ENCODE measurements around the gene DHDH. TPM values are rescaled to one million over a fixed set of nuclear protein-coding genes. Genes with fewer than 3 reads are reported as not detected.

The DHDH gene
- total RNA-seq, 2 experiments from 2014 or later: 3.1 to 3.2 TPM

DNA sequence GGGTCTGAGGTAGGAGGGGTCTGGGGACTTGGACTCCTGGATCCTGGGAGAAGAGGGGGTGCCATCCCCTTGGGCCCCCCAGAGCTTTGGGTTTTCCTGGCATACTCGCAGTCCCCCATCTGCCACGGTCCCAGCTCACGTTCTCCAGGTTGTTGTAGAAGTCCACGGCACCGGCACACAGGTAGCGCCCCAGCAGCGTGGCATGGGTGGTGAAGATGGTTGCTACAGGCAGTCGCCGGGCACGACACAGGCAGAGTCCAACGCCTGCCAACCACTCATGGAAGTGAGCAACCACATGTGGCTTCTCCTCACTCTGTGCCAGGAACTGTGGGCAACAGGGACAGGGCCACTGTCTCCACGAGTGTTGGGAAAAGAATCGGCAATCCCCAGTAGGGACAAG, 52.2 kb downstream of the DHDH start:
- Mint-ChIP-seq H3K9me3 (no peaks in the 10 kb centered on the region), H3K4me1 (peaks cover 5% of the 10 kb centered on the region), H3K27me3 (no peaks in the 10 kb centered on the region), H3K4me3 (no peak overlapping the region), H3K27ac (no peak overlapping the region), H3K36me3 (ENCODE audit: low read depth) (peaks cover 40% of the 10 kb centered on the region)
- ChIA-PET POLR2A (no interaction called here), CTCF (interaction anchor here (0.6 to 10.8 kb wide), 2 partner anchors 7 to 9 kb away, joined by 3 to 89 read pairs; partner anchors contain the start of genes GYS1 and RUVBL2)
- DNase-seq: no peak

- H3K27me3 Mint-ChIP-seq: no peaks in the 10 kb centered on the region
- no peak overlapping the region for H3K27ac Mint-ChIP-seq
- ChIA-PET CTCF (interaction anchor here (0.6 to 1.6 kb wide), 3 partner anchors 10 to 27 kb away, joined by 3 to 6 read pairs (median 6); no protein-coding TSS in a partner anchor), POLR2A (no interaction called here)
- H3K9me3 Mint-ChIP-seq: no peaks in the 10 kb centered on the region
- H3K36me3 Mint-ChIP-seq (ENCODE audit: low read depth): peaks cover 37% of the 10 kb centered on the region
- peaks cover 9% of the 10 kb centered on the region for H3K4me1 Mint-ChIP-seq
- no peak for DNase-seq
- no peak overlapping the region for H3K4me3 Mint-ChIP-seq
Measured at GRCh38 chr19:48986211-48986610, 52.7 kb downstream of the DHDH start.

DNA sequence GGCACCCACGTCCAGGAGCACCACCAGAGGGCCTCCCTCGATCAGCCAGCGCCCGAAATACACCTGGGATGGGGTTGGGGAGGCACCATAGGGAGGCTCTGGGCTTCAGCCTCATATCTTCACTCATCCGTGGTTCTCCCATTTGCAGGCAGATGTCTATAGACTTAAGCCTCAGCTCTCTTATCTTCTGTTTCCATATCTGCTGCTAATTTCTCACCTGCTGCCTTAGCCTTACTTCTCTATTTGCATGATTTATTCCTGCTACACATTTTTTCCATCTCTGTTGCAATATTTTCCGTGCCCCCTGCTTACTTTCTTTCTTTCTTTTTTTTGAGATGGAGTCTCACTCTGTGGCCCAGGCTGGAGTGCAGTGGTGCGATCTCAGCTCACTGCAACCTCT, 53.8 kb downstream of the DHDH start:
- H3K27ac Mint-ChIP-seq: no peak overlapping the region
- H3K27me3 Mint-ChIP-seq: no peaks in the 10 kb centered on the region
- POLR2A ChIA-PET: no interaction called here
- CTCF ChIA-PET: interaction anchor here (0.8 to 1.6 kb wide), 4 partner anchors 9 to 26 kb away, joined by 3 to 6 read pairs (median 4); no protein-coding TSS in a partner anchor
- no peak overlapping the region for H3K4me3 Mint-ChIP-seq
- peaks cover 15% of the 10 kb centered on the region for H3K4me1 Mint-ChIP-seq
- DNase-seq: no peak
- H3K36me3 Mint-ChIP-seq (ENCODE audit: low read depth): peaks cover 33% of the 10 kb centered on the region
- H3K9me3 Mint-ChIP-seq: no peaks in the 10 kb centered on the region

DNA sequence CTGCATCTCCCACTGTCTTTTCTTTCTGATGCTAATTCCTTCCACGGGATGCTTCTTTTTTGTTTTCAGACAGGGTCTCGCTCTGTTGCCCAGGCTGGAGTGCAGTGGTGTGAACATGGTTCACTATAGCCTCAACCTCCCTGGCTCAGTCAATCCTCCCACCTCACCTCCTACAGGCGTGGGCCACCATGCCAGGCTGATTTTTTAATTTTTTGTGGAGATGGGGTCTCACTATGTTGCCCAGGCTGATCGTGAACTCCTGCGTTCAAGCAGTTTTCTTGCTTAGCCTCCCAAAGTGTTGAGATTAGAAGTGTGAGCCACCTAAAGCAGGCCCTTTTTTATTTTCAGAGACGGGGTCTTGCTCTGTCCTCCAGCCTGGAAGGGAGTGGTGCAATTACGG, 54.8 kb downstream of the DHDH start:
- H3K4me1 Mint-ChIP-seq: peaks cover 17% of the 10 kb centered on the region
- ChIA-PET POLR2A (no interaction called here), CTCF (interaction anchor here (0.6 kb wide), 1 partner anchor 9 kb away, joined by 3 read pairs; no protein-coding TSS in a partner anchor)
- H3K27me3 Mint-ChIP-seq: no peaks in the 10 kb centered on the region
- H3K4me3 Mint-ChIP-seq: no peak overlapping the region
- H3K36me3 Mint-ChIP-seq (ENCODE audit: low read depth): peaks cover 28% of the 10 kb centered on the region
- DNase-seq: no peak
- H3K27ac Mint-ChIP-seq: no peak overlapping the region
- H3K9me3 Mint-ChIP-seq: no peaks in the 10 kb centered on the region

DNA sequence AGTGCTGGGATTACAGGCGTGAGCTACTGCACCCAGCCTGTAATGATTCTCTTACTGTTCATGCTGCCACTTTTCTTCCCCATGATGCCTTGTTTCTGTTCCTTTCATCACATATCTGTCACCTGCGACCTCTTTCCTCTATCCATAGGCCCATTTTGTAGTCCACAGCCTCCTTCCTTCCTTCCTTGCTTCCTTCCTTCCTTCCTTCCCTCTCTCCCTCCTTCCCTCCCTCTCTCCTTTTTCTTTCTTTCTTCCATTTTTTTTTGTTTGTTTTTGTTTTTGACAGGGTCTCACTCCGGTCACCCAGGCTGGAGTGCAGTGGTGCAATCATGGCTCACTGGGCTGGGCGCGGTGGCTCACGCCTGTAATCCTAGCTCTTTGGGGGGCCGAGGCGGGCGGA, 55.4 kb downstream of the DHDH start:
- peaks cover 19% of the 10 kb centered on the region for H3K4me1 Mint-ChIP-seq
- H3K9me3 Mint-ChIP-seq: no peaks in the 10 kb centered on the region
- CTCF ChIA-PET: interaction anchor here (0.6 kb wide), 1 partner anchor 178 kb away, joined by 3 read pairs; no protein-coding TSS in a partner anchor
- H3K4me3 Mint-ChIP-seq: no peak overlapping the region
- DNase-seq: no peak
- POLR2A ChIA-PET: interaction anchor here (0.7 kb wide), 1 partner anchor 155 kb away, joined by 8 read pairs; no protein-coding TSS in a partner anchor
- H3K27ac Mint-ChIP-seq: no peak overlapping the region
- H3K27me3 Mint-ChIP-seq: no peaks in the 10 kb centered on the region
- peaks cover 27% of the 10 kb centered on the region for H3K36me3 Mint-ChIP-seq (ENCODE audit: low read depth)

- CTCF ChIA-PET: interaction anchor here (0.6 to 1.9 kb wide), 5 partner anchors 8 to 221 kb away, joined by 3 to 7 read pairs (median 4); no protein-coding TSS in a partner anchor
- DNase-seq: no peak
- no peaks in the 10 kb centered on the region for H3K9me3 Mint-ChIP-seq
- peaks cover 25% of the 10 kb centered on the region for H3K4me1 Mint-ChIP-seq
- peaks cover 27% of the 10 kb centered on the region for H3K36me3 Mint-ChIP-seq (ENCODE audit: low read depth)
- no peaks in the 10 kb centered on the region for H3K27me3 Mint-ChIP-seq
- no peak overlapping the region for H3K4me3 Mint-ChIP-seq
- POLR2A ChIA-PET: interaction anchor here (0.7 kb wide), 1 partner anchor 156 kb away, joined by 8 read pairs; no protein-coding TSS in a partner anchor
- H3K27ac Mint-ChIP-seq: no peak overlapping the region
Measured at GRCh38 chr19:48989701-48990291, 56.3 kb downstream of the DHDH start.

DNA sequence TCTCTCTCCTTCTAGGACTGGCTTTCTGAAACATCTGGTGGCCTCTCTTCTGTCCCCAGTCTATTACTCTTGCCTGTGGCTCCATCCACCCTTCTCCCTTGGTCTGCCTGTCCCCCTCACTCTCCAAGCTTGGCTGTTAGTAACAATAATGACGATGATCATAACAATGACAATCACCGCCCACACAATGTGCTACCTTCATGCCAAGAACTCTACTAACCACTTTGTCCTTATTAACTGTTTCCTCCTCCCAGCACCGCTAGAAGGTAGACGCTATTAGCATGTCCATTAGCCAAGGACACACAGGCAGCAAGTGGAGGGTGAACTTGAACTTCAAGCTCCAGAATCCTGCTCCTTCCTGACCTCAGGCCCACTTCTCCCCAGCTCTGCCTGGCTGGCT, 56.9 kb downstream of the DHDH start:
- no peak overlapping the region for H3K27ac Mint-ChIP-seq
- no peak overlapping the region for H3K4me3 Mint-ChIP-seq
- peaks cover 31% of the 10 kb centered on the region for H3K4me1 Mint-ChIP-seq
- POLR2A ChIA-PET: no interaction called here
- H3K36me3 Mint-ChIP-seq (ENCODE audit: low read depth): peaks cover 24% of the 10 kb centered on the region
- no peaks in the 10 kb centered on the region for H3K27me3 Mint-ChIP-seq
- H3K9me3 Mint-ChIP-seq: no peaks in the 10 kb centered on the region
- CTCF ChIA-PET: interaction anchor here (0.6 to 1.9 kb wide), 3 partner anchors 7 to 11 kb away, joined by 3 to 7 read pairs (median 4); no protein-coding TSS in a partner anchor
- DNase-seq: no peak

GRCh38 chr19:48991011-48991609, 57.6 kb downstream of the DHDH start:
- no peak for DNase-seq
- ChIA-PET POLR2A (no interaction called here), CTCF (interaction anchor here (1.9 to 3.3 kb wide), 4 partner anchors 9 to 18 kb away, joined by 7 to 89 read pairs (median 26); no protein-coding TSS in a partner anchor)
- no peaks in the 10 kb centered on the region for H3K9me3 Mint-ChIP-seq
- peaks cover 24% of the 10 kb centered on the region for H3K36me3 Mint-ChIP-seq (ENCODE audit: low read depth)
- H3K27ac Mint-ChIP-seq: no peak overlapping the region
- H3K4me1 Mint-ChIP-seq: peaks cover 33% of the 10 kb centered on the region
- H3K4me3 Mint-ChIP-seq: peak overlapping the region; percentile 59
- H3K27me3 Mint-ChIP-seq: no peaks in the 10 kb centered on the region

- ChIA-PET CTCF (interaction anchor here (1.8 to 3.3 kb wide), 6 partner anchors 8 to 120 kb away, joined by 4 to 89 read pairs (median 14); partner anchors contain the start of gene PPP1R15A), POLR2A (no interaction called here)
- Mint-ChIP-seq H3K27ac (peak overlapping the region; percentile 97), H3K27me3 (no peaks in the 10 kb centered on the region), H3K9me3 (no peaks in the 10 kb centered on the region), H3K4me3 (peak overlapping the region; percentile 92), H3K36me3 (ENCODE audit: low read depth) (peaks cover 21% of the 10 kb centered on the region), H3K4me1 (peaks cover 34% of the 10 kb centered on the region)
- DNase-seq: no peak
Measured at GRCh38 chr19:48991873-48992580, 58.5 kb downstream of the DHDH start.

DNA sequence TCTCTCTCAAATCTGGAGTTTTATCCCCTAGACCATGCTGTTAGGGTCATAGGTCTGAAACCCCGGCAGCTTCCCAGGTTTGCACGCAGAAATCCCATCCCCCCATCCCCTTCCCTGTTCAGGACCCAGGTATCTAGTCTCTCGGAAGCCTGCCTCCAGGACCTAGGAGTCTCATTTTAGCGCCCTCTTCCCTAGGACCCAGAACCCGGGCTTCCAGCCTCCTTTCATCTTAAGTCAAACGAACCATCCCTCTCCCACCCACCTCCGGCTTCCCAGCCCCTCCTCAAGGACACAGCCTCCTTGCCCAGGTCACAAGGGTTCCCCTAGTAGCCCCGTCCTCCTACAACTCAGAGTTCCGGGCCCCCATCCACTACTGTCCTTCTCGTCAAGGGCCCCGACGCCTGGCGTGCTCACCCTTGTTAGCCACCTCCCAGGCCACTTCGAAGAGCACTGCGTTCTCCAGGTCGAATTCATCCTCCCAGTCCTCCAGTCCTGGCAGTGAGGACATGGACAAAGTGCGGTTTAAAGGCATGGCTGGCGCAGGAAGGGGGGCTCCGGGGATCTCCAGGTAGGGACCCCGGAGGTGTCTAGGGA, 59.2 kb downstream of the DHDH start:
- peak; percentile 33 for DNase-seq
- peak overlapping the region; percentile 97 for H3K27ac Mint-ChIP-seq
- ChIA-PET CTCF (interaction anchor here (0.6 to 3.3 kb wide), 30 partner anchors 12 to 517 kb away, joined by 3 to 89 read pairs (median 4); partner anchors contain the start of genes CGB2, DHDH, HRC and LIN7B), POLR2A (interaction anchor here (0.6 kb wide), 1 partner anchor 45 kb away, joined by 3 read pairs; no protein-coding TSS in a partner anchor)
- H3K4me1 Mint-ChIP-seq: peaks cover 36% of the 10 kb centered on the region
- H3K4me3 Mint-ChIP-seq: peak overlapping the region; percentile 92
- H3K27me3 Mint-ChIP-seq: no peaks in the 10 kb centered on the region
- H3K9me3 Mint-ChIP-seq: no peaks in the 10 kb centered on the region
- H3K36me3 Mint-ChIP-seq (ENCODE audit: low read depth): peaks cover 19% of the 10 kb centered on the region

- DNase-seq: peak; percentile 99
- POLR2A ChIA-PET: interaction anchor here (0.5 to 1.1 kb wide), 4 partner anchors 26 to 382 kb away, joined by 3 to 7 read pairs (median 4); partner anchors contain the start of gene PPP1R15A
- Mint-ChIP-seq H3K36me3 (ENCODE audit: low read depth) (peaks cover 14% of the 10 kb centered on the region), H3K4me1 (peaks cover 41% of the 10 kb centered on the region), H3K4me3 (peak within 1 kb of the TSS; percentile 92), H3K27ac (peak within 1 kb of the TSS; percentile 97), H3K27me3 (no peaks in the 10 kb centered on the region), H3K9me3 (no peaks in the 10 kb centered on the region)
- CTCF ChIA-PET: interaction anchor here (0.6 to 3.3 kb wide), 57 partner anchors 8 to 877 kb away, joined by 3 to 89 read pairs (median 4); partner anchors contain the start of genes BAX, CGB2, CGB8 and DHDH
Measured at GRCh38 chr19:48993175-48994034, 59.9 kb downstream of the DHDH start, which contains the start of the genes GYS1 and RUVBL2. Gene GYS1 (minus strand): TSS chr19:48993309. CDS start chr19:48993112, 197 bp downstream. Gene RUVBL2 (plus strand): TSS chr19:48993887. CDS start chr19:48993912, 25 bp downstream.

Measured in activated CD4-positive, alpha-beta T cell treated with anti-CD3 and anti-CD28 coated beads, Interleukin-2, amount 10 ng/mL, durations not matched to agents 7 days and 5 days (primary cell).